HCT116 (cell line): ENCODE results near the gene MEIS2. TPM values are rescaled to one million over a fixed set of nuclear protein-coding genes. Genes with fewer than 3 reads are reported as not detected.

Experiments
- ATAC-seq: fragments of 200-7000 bp; cut with Tn5 transposase; 2 replicates; pipeline ENCODE4 v1.9.1; 2020; ENCODE audit warnings: mild to moderate bottlenecking, moderate library complexity
- BruUV-seq: library from RNA; stranded (reverse); fragments of 400-500 nt; replicated peaks from 2 replicates; lab custom pipeline; 2021; lab: Mats Ljungman, UMichigan
- CTCF ChIA-PET: fragments of 300-600 bp; sonication (Branson Sonifier 250); formaldehyde crosslinking; loops from one replicate; lab custom pipeline; 2021; ENCODE audit warnings: antibody characterized with exemption; lab: Charles Lee
- POLR2A ChIA-PET: fragments of 300-600, 350-600 bp; sonication (Branson Sonifier 250); formaldehyde crosslinking; loops from one replicate; lab custom pipeline; 2021; ENCODE audit warnings: antibody characterized with exemption; lab: Charles Lee
- RAD21 ChIA-PET, 2 experiments: fragments of 300-600 bp; sonication (Branson Sonifier 250); formaldehyde crosslinking; loops; one replicate each; lab custom pipeline; 2023; ENCODE audit warnings: low total read pairs in 2 of 2; ENCODE audit not compliant: uncharacterized antibody in 2 of 2, unreplicated experiment in 2 of 2, low non-redundant PET in 1 of 2; lab: Charles Lee
- DNase-seq: peaks from one replicate; pipeline ENCODE4 v3.0.0-alpha.2; 2010; ENCODE audit warnings: low read depth, low spot score
- H2AFZ ChIP-seq: fragments of 200-600 bp; shearing (Covaris generic), sonication (generic); 2 replicates; pipeline ENCODE4 v1.6.1; 2017; ENCODE audit warnings: low read depth, mixed run types, mixed read lengths, antibody characterized with exemption, low read length; ENCODE audit not compliant: poor library complexity, severe bottlenecking
- H3K27ac ChIP-seq: 2 replicates; pipeline ENCODE4 v1.5.1; 2012; ENCODE audit warnings: low read depth, low read length
- H3K27me3 ChIP-seq: fragments of 200-600 bp; sonication (generic); 2 replicates; pipeline ENCODE4 v1.6.1; 2016; ENCODE audit warnings: mixed run types, low read length, mixed read lengths; ENCODE audit not compliant: insufficient read depth
- H3K36me3 ChIP-seq, 2 experiments: fragments of 200-500 bp in 1 of 2; fragments of 200-600 bp in 1 of 2; sonication (Bioruptor generic) in 1 of 2; sonication (generic) in 1 of 2; 2 replicates each; pipeline versions ENCODE4 v1.5.1 to v1.6.1; 2014 to 2016; ENCODE audit warnings: low read length in 2 of 2, inconsistent platforms in 1 of 2, mixed read lengths in 1 of 2, mixed run types in 1 of 2; ENCODE audit not compliant: insufficient read depth in 2 of 2, control insufficient read depth in 1 of 2
- H3K4me1 ChIP-seq, 2 experiments: fragments of 200-600 bp in 1 of 2; sonication (generic) in 1 of 2; 2 replicates each; pipeline versions ENCODE4 v1.5.1 to v1.6.1; 2012 to 2017; ENCODE audit warnings: low read length in 2 of 2, inconsistent platforms in 1 of 2, mild to moderate bottlenecking in 1 of 2, mixed read lengths in 1 of 2, mixed run types in 1 of 2, moderate library complexity in 1 of 2; ENCODE audit not compliant: insufficient read depth in 2 of 2, control insufficient read depth in 1 of 2
- H3K4me2 ChIP-seq: fragments of 200-600 bp; sonication (generic); 2 replicates; pipeline ENCODE4 v1.6.1; 2017; ENCODE audit warnings: mixed run types, low read length, mixed read lengths
- H3K4me3 ChIP-seq, 2 experiments: fragments of 200-600 bp in 1 of 2; sonication (generic) in 1 of 2; replicated peaks in 1 of 2; 2 replicates each; pipeline ENCODE4 v1.5.1; 2011 to 2016; ENCODE audit warnings: low read length in 2 of 2, control low read depth in 1 of 2, low read depth in 1 of 2, mild to moderate bottlenecking in 1 of 2, mixed read lengths in 1 of 2, mixed run types in 1 of 2
- H3K79me2 ChIP-seq: fragments of 200-600 bp; sonication (generic); 2 replicates; pipeline ENCODE4 v1.6.1; 2017; ENCODE audit warnings: mild to moderate bottlenecking, mixed run types, low read length, moderate library complexity, mixed read lengths; ENCODE audit not compliant: insufficient read depth
- H3K9ac ChIP-seq: fragments of 200-600 bp; sonication (generic); 2 replicates; pipeline ENCODE4 v1.6.1; 2016; ENCODE audit warnings: low read length, mixed read lengths
- H3K9me2 ChIP-seq: fragments of 200-600 bp; sonication (generic), shearing (Covaris generic); 2 replicates; pipeline ENCODE4 v1.6.1; 2017; ENCODE audit warnings: mixed run types, mild to moderate bottlenecking, moderate library complexity; ENCODE audit not compliant: insufficient read depth
- H3K9me3 ChIP-seq, 2 experiments: fragments of 200-500 bp in 1 of 2; fragments of 200-600 bp in 1 of 2; sonication (Bioruptor generic) in 1 of 2; sonication (generic) in 1 of 2; 2 replicates each; pipeline ENCODE4 v1.6.1; 2014 to 2017; ENCODE audit warnings: low read length in 2 of 2, mixed read lengths in 2 of 2, inconsistent platforms in 1 of 2, low read depth in 1 of 2, mild to moderate bottlenecking in 1 of 2, mixed run types in 1 of 2, moderate library complexity in 1 of 2; ENCODE audit not compliant: control insufficient read depth in 1 of 2, insufficient read depth in 1 of 2
- H4K20me1 ChIP-seq: fragments of 200-600 bp; sonication (generic), shearing (Covaris generic); 2 replicates; pipeline ENCODE4 v1.6.1; 2017; ENCODE audit warnings: mixed run types, mild to moderate bottlenecking, moderate library complexity; ENCODE audit not compliant: insufficient read depth
- POLR2A ChIP-seq: IDR thresholded peaks from 2 replicates; pipeline ENCODE4 v1.7.0; 2011; ENCODE audit warnings: borderline replicate concordance; ENCODE audit not compliant: insufficient read depth, insufficient read length; ENCODE audit errors: extremely low read depth
- POLR2AphosphoS5 ChIP-seq: IDR thresholded peaks from 2 replicates; pipeline ENCODE4 v1.6.1; 2011; ENCODE audit warnings: mild to moderate bottlenecking, low read depth, low read length, moderate library complexity
- RAD21 ChIP-seq: IDR thresholded peaks from 2 replicates; pipeline ENCODE4 v1.6.1; 2012; ENCODE audit warnings: low read depth, mild to moderate bottlenecking
- SIN3A ChIP-seq: IDR thresholded peaks from 2 replicates; pipeline ENCODE4 v1.6.1; 2012; ENCODE audit warnings: low read depth
- YY1 ChIP-seq: IDR thresholded peaks from 2 replicates; pipeline ENCODE4 v1.6.1; 2011; ENCODE audit warnings: low read length, low read depth, moderate library complexity, mild to moderate bottlenecking; ENCODE audit not compliant: insufficient replicate concordance; ENCODE audit errors: extremely low read depth
- ZNF274 ChIP-seq: fragments of 200-500 bp; sonication (Bioruptor generic); IDR thresholded peaks from 2 replicates; pipeline ENCODE4 v1.6.1; 2014; ENCODE audit warnings: mild to moderate bottlenecking, low read depth, low read length, inconsistent platforms
- intact Hi-C: fragments of 100-400 bp; cut with micrococcal nuclease; formaldehyde crosslinking; loops from 2 replicates; pipeline ENCODE4 v1.10.0; 2022
- total RNA-seq: library from RNA; stranded (reverse); gene quantifications from one replicate; pipeline ENCODE4 v1.2.1, GENCODE V29; 2021; ENCODE audit not compliant: unreplicated experiment
- TF ChIP-seq, protein P1 (sequence below): IDR thresholded peaks from 2 replicates; pipeline ENCODE4 v1.6.1; 2011; ENCODE audit warnings: mild to moderate bottlenecking, low read length, moderate library complexity; ENCODE audit not compliant: insufficient replicate concordance; ENCODE audit errors: extremely low read depth

The MEIS2 gene
- total RNA-seq, 1 experiment from 2014 or later = 11.5 TPM

DNA sequence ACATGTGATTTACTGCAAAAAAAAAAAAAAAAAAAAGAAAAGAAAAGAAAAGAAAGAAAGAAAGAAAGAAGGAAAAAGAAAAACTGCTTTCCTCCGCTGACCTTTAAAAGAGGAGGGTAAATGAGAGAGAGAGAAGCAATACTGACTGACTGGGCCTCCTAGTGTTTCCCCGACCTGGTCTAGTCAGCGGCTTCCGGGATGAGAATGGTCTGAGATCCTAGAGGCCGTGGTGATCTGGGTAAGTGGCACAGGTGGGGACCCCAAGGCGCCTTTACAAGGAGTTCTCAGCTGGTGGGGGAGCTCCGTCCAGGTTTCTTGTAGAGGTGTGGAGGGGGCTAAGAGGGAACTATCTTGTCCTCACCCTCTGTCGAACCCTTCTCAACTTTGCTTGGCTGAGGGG, 223.1 kb downstream of the MEIS2 start:
- H3K27ac ChIP-seq = no peak overlapping the region
- RAD21 ChIA-PET = interaction anchor here in 1 of 2 experiments (0.7 kb wide), 1 partner anchor 264 kb away, joined by 5 read pairs; no protein-coding TSS in a partner anchor
- no peaks in the 10 kb centered on the region for H3K79me2 ChIP-seq
- no peak overlapping the region for H3K4me3 ChIP-seq
- no peaks in the 10 kb centered on the region for H3K9me3 ChIP-seq
- intact Hi-C loops = no loop called here
- H3K36me3 ChIP-seq = no peaks in the 10 kb centered on the region
- POLR2A ChIA-PET = interaction anchor here (0.7 kb wide), 1 partner anchor 71 kb away, joined by 3 read pairs; no protein-coding TSS in a partner anchor
- H3K27me3 ChIP-seq = no peaks in the 10 kb centered on the region
- CTCF ChIA-PET = interaction anchor here (1.1 kb wide), 1 partner anchor 256 kb away, joined by 3 read pairs; no protein-coding TSS in a partner anchor
- no peak for DNase-seq
- ATAC-seq = no peak
- no peak overlapping the region for H3K4me2 ChIP-seq
- TF ChIP-seq RAD21 (no peak), ZNF274 (no peak), POLR2A (no peak), YY1 (no peak)
- TF ChIP-seq, protein P1, sequence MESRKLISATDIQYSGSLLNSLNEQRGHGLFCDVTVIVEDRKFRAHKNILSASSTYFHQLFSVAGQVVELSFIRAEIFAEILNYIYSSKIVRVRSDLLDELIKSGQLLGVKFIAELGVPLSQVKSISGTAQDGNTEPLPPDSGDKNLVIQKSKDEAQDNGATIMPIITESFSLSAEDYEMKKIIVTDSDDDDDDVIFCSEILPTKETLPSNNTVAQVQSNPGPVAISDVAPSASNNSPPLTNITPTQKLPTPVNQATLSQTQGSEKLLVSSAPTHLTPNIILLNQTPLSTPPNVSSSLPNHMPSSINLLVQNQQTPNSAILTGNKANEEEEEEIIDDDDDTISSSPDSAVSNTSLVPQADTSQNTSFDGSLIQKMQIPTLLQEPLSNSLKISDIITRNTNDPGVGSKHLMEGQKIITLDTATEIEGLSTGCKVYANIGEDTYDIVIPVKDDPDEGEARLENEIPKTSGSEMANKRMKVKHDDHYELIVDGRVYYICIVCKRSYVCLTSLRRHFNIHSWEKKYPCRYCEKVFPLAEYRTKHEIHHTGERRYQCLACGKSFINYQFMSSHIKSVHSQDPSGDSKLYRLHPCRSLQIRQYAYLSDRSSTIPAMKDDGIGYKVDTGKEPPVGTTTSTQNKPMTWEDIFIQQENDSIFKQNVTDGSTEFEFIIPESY = no peak
- no peaks in the 10 kb centered on the region for H3K4me1 ChIP-seq
- H2AFZ ChIP-seq = no peak overlapping the region
- BruUV-seq = no TSS peak
- H3K9me2 ChIP-seq = no peaks in the 10 kb centered on the region
- no peaks in the 10 kb centered on the region for H4K20me1 ChIP-seq
- no peak overlapping the region for H3K9ac ChIP-seq

DNA sequence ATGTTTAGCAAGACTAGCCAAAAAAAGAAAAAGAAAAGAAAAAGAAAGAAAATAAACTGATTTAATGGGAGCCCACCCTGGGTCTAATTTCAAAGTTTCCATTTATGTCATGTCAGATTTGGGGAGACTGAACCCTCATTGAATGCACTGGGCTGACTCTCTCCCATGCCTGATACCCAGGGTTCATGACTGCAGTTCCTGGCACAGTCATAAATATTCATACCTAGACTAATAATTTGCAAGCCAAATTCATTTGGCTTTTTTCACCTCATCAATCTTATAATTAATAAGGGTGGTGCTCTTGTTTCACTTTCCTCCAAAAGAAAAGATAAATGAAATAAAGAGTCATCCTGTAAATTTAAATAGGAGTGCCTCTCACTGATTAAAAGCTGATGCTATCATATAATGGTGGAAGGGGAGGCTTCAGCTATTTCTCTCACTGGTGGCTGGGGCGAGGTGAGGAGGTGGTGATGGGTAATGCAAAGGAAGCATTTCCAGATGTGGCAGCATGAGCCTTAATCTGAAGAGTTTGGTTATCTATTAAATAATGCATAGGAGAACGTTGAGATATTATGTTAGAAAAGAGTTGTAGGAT, 224.5 kb downstream of the MEIS2 start:
- no peak overlapping the region for H2AFZ ChIP-seq
- BruUV-seq = no TSS peak
- H3K36me3 ChIP-seq = no peaks in the 10 kb centered on the region
- DNase-seq = no peak
- ChIA-PET CTCF (no interaction called here), RAD21 (no interaction called here), POLR2A (no interaction called here)
- H3K27ac ChIP-seq = no peak overlapping the region
- H3K27me3 ChIP-seq = no peaks in the 10 kb centered on the region
- no peak overlapping the region for H3K9ac ChIP-seq
- H3K9me3 ChIP-seq = no peaks in the 10 kb centered on the region
- TF ChIP-seq SIN3A = no peak
- TF ChIP-seq POLR2AphosphoS5 = no peak
- no peak for TF ChIP-seq YY1
- no peak for TF ChIP-seq ZNF274
- ATAC-seq = no peak
- no peaks in the 10 kb centered on the region for H3K79me2 ChIP-seq
- no peaks in the 10 kb centered on the region for H3K9me2 ChIP-seq
- no peaks in the 10 kb centered on the region for H4K20me1 ChIP-seq
- intact Hi-C loops = no loop called here
- no peak overlapping the region for H3K4me3 ChIP-seq
- H3K4me1 ChIP-seq = no peaks in the 10 kb centered on the region
- H3K4me2 ChIP-seq = no peak overlapping the region
